GM12875 (cell line): ENCODE measurements around the gene RBPMS2.
"Not testable (repeated sequence)": the region's sequence is repeated elsewhere in the genome, so short reads cannot be mapped to it uniquely, and the experiment has no call there.

Experiments used
- H3K4me3 ChIP-seq: one replicate; pipeline ENCODE4 v1.5.1; 2011; ENCODE audit warnings: low read depth, low read length, control low read depth
- CTCF ChIP-seq: IDR thresholded peaks from 2 replicates; pipeline ENCODE4 v1.5.1; 2011; ENCODE audit warnings: low read depth, mild to moderate bottlenecking, control low read depth, inconsistent platforms, low read length, moderate library complexity, borderline replicate concordance; ENCODE audit not compliant: insufficient read depth

The RBPMS2 gene

GRCh38 chr15:64747578-64747977, 27.8 kb downstream of the RBPMS2 start:
- no peak overlapping the region for H3K4me3 ChIP-seq
- no peak for TF ChIP-seq CTCF

- H3K4me3 ChIP-seq, result no peak overlapping the region
- no peak for TF ChIP-seq CTCF
These were observed 28.5 kb downstream of the RBPMS2 start for GRCh38 chr15:64746921-64747320.

- no peak overlapping the region for H3K4me3 ChIP-seq
- no peak for TF ChIP-seq CTCF
These were observed 29.0 kb downstream of the RBPMS2 start for GRCh38 chr15:64746356-64746755.

GRCh38 chr15:64743691-64744090, 31.7 kb downstream of the RBPMS2 start:
- no peak overlapping the region for H3K4me3 ChIP-seq
- no peak for TF ChIP-seq CTCF

GRCh38 chr15:64742921-64743320, 32.5 kb downstream of the RBPMS2 start:
- no peak for TF ChIP-seq CTCF
- no peak overlapping the region for H3K4me3 ChIP-seq

- no peak overlapping the region for H3K4me3 ChIP-seq
- TF ChIP-seq CTCF, result no peak
These were observed 33.0 kb downstream of the RBPMS2 start for GRCh38 chr15:64742385-64742784.

- H3K4me3 ChIP-seq, result not testable (repeated sequence)
These were observed 33.7 kb downstream of the RBPMS2 start for GRCh38 chr15:64741708-64742107.
